Mammary epithelial cell (primary cell): Measurements from ENCODE around the gene HAUS3.

Experiments
- EZH2 ChIP-seq: IDR thresholded peaks from 2 replicates; pipeline ENCODE4 v1.6.1; 2012; ENCODE audit warnings: low read length, inconsistent platforms, borderline replicate concordance
- TF ChIP-seq, protein P1 (sequence below), 2 donors: IDR thresholded peaks in 1 of 2; conservative IDR thresholded peaks in 1 of 2; 2 replicates each; pipeline ENCODE4 v1.5.1; 2011 to 2012; ENCODE audit warnings: inconsistent platforms in 2 of 2, low read length in 2 of 2, mild to moderate bottlenecking in 2 of 2, control low read depth in 1 of 2, low read depth in 1 of 2; ENCODE audit not compliant: insufficient read depth in 1 of 2; ENCODE audit errors: extremely low read depth in 1 of 2

DNA sequence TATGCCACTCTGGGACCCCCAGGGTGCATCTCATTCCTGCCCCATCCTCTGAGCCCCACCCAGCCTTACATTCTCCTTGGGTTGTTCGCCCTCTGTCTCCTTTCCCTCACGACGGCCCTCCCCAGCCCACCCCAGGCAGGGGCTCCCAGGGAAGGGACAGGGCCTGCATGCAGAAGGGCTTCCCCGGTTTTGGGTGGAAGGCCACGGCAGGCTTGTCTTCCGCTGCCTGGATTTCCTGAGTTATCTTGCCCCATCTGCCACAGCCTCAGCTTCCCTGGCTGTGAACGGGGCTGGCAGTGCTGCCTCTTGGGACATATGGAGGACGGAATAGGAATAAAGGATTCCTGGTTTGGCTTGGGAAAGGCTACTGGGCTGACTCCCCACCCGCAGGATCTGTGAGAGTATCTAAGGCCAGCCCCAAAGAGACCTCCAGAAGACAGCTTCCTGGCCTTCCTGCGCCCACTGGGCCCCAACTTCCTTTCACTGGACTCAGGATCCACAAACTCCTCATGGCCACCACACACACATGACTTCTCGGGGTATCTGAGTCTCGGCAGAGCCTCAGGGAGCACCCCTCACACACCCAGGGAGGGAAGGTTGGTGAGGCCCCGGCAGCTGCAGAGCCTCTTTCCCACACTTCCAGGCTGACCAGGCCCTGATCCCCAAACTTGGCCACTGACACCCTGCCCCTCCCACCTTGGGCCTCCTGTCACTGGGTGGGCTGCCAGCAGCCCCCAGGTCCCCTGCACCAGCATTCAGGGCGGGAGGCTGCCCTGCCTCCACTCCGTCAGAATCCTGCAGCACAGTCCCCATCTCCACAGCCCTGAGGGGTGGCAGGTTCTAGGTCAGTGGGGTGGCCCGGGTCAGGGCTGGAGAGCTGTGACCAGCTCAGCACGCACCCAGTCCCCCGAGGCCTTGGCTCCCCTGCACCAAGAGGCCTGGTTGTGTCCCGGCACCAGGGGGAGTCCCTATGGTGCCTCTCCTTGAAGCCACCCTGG lies 23.5 kb upstream of the HAUS3 start:
- TF ChIP-seq, protein P1, sequence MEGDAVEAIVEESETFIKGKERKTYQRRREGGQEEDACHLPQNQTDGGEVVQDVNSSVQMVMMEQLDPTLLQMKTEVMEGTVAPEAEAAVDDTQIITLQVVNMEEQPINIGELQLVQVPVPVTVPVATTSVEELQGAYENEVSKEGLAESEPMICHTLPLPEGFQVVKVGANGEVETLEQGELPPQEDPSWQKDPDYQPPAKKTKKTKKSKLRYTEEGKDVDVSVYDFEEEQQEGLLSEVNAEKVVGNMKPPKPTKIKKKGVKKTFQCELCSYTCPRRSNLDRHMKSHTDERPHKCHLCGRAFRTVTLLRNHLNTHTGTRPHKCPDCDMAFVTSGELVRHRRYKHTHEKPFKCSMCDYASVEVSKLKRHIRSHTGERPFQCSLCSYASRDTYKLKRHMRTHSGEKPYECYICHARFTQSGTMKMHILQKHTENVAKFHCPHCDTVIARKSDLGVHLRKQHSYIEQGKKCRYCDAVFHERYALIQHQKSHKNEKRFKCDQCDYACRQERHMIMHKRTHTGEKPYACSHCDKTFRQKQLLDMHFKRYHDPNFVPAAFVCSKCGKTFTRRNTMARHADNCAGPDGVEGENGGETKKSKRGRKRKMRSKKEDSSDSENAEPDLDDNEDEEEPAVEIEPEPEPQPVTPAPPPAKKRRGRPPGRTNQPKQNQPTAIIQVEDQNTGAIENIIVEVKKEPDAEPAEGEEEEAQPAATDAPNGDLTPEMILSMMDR (conservative IDR thresholded peaks at IDR 0.05 in 1 of 2, IDR thresholded peaks at IDR 0.05 in 1 of 2; ENCODE audit: extremely low read depth in 1 of 2, insufficient read depth in 1 of 2, low read depth in 1 of 2, low read length in 2 of 2), result no peak
- TF ChIP-seq EZH2, result no peak
